GM23338 (cell line): ENCODE measurements around the gene SKOR1. TPM values are rescaled to one million over a fixed set of nuclear protein-coding genes. Genes with fewer than 3 reads are reported as not detected.

Experiments
- ATAC-seq: fragments of 200-7000 bp; cut with Tn5 transposase; 3 replicates; pipeline ENCODE4 v1.9.1; 2020
- DNase-seq: peaks from one replicate; pipeline ENCODE4 v3.0.0-alpha.2; 2015; ENCODE audit warnings: low spot score
- H2AFZ ChIP-seq: fragments of 200-600 bp; sonication (generic); 2 replicates; pipeline ENCODE4 v1.8.0; 2016; ENCODE audit warnings: antibody characterized with exemption, mild to moderate bottlenecking, moderate library complexity
- H3F3A ChIP-seq: fragments of 200-600 bp; sonication (generic); replicated peaks from 2 replicates; pipeline ENCODE4 v1.8.0; 2017; ENCODE audit warnings: antibody characterized with exemption, mixed run types, low read depth
- H3K27ac ChIP-seq: fragments of 200-600 bp; sonication (generic); 2 replicates; pipeline ENCODE4 v1.6.1; 2016; ENCODE audit warnings: low read depth
- H3K27me3 ChIP-seq: fragments of 200-600 bp; sonication (generic); 2 replicates; pipeline ENCODE4 v1.8.0; 2016; ENCODE audit warnings: mild to moderate bottlenecking, mixed run types, moderate library complexity; ENCODE audit not compliant: insufficient read depth
- H3K36me3 ChIP-seq: fragments of 200-600 bp; sonication (generic); 2 replicates; pipeline ENCODE4 v1.8.0; 2016; ENCODE audit warnings: mild to moderate bottlenecking; ENCODE audit not compliant: insufficient read depth
- H3K4me1 ChIP-seq: fragments of 200-600 bp; sonication (generic); 2 replicates; pipeline ENCODE4 v1.8.0; 2016; ENCODE audit warnings: mild to moderate bottlenecking, moderate library complexity; ENCODE audit not compliant: insufficient read depth
- H3K4me2 ChIP-seq: fragments of 200-600 bp; sonication (generic); 2 replicates; pipeline ENCODE4 v1.7.1; 2017; ENCODE audit warnings: mixed run types
- H3K4me3 ChIP-seq: fragments of 200-600 bp; sonication (generic); 2 replicates; pipeline ENCODE4 v1.6.1; 2016; ENCODE audit warnings: mixed run types
- H3K79me2 ChIP-seq: fragments of 200-600 bp; sonication (generic); replicated peaks from 2 replicates; pipeline ENCODE4 v1.8.0; 2017; ENCODE audit warnings: mild to moderate bottlenecking; ENCODE audit not compliant: insufficient read depth
- H3K9me2 ChIP-seq: fragments of 200-600 bp; sonication (generic); 2 replicates; pipeline ENCODE4 v1.8.0; 2017; ENCODE audit not compliant: insufficient read depth
- H4K20me1 ChIP-seq: fragments of 200-600 bp; sonication (generic); replicated peaks from 2 replicates; pipeline ENCODE4 v1.8.0; 2017; ENCODE audit warnings: mild to moderate bottlenecking; ENCODE audit not compliant: insufficient read depth
- H3K27ac Mint-ChIP-seq: 2 replicates; pipeline ENCODE4 v1.8.0; 2020; ENCODE audit warnings: inconsistent platforms, mild to moderate bottlenecking, moderate library complexity, mixed read lengths
- H3K27me3 Mint-ChIP-seq: 3 replicates; pipeline ENCODE4 v1.8.0; 2022; ENCODE audit warnings: low read depth, mild to moderate bottlenecking, moderate library complexity, mixed read lengths, inconsistent platforms; ENCODE audit not compliant: insufficient read depth, poor library complexity
- H3K36me3 Mint-ChIP-seq: 3 replicates; pipeline ENCODE4 v1.8.0; 2021; ENCODE audit warnings: low read depth, mild to moderate bottlenecking, inconsistent platforms, moderate library complexity, mixed read lengths
- H3K4me1 Mint-ChIP-seq: 3 replicates; pipeline ENCODE4 v1.8.0; 2020; ENCODE audit warnings: mild to moderate bottlenecking, inconsistent platforms, mixed read lengths
- H3K4me3 Mint-ChIP-seq: 3 replicates; pipeline ENCODE4 v1.8.0; 2021; ENCODE audit warnings: moderate library complexity, mild to moderate bottlenecking, inconsistent platforms, mixed read lengths
- H3K9me3 Mint-ChIP-seq: 3 replicates; pipeline ENCODE4 v1.8.0; 2020; ENCODE audit warnings: moderate library complexity, mild to moderate bottlenecking, inconsistent platforms, mixed read lengths
- CREB1 ChIP-seq: fragments of 250-450 bp; sonication (Bioruptor Pico); IDR thresholded peaks from 2 replicates; pipeline ENCODE4 v1.5.0; 2020; ENCODE audit warnings: low read depth, mild to moderate bottlenecking, moderate library complexity
- EZH2 ChIP-seq: fragments of 200-600 bp; sonication (generic); IDR thresholded peaks from one replicate; pipeline ENCODE4 v1.8.0; 2017; ENCODE audit warnings: antibody characterized with exemption, mild to moderate bottlenecking, low read depth; ENCODE audit not compliant: unreplicated experiment
- EZH2phosphoT487 ChIP-seq: fragments of 200-600 bp; sonication (generic); IDR thresholded peaks from one replicate; pipeline ENCODE4 v1.8.1; 2018; ENCODE audit warnings: antibody characterized with exemption; ENCODE audit not compliant: unreplicated experiment
- JUNB ChIP-seq: IDR thresholded peaks from one replicate; pipeline ENCODE4 v1.6.1; 2016; ENCODE audit warnings: antibody characterized with exemption; ENCODE audit not compliant: unreplicated experiment
- NANOG ChIP-seq: IDR thresholded peaks from 2 replicates; pipeline ENCODE4 v1.6.1; 2016; ENCODE audit warnings: antibody characterized with exemption, borderline replicate concordance
- POLR2AphosphoS5 ChIP-seq: IDR thresholded peaks from 2 replicates; pipeline ENCODE4 v1.6.1; 2016; ENCODE audit warnings: antibody characterized with exemption, low read depth
- STAT1 ChIP-seq: IDR thresholded peaks from one replicate; pipeline ENCODE4 v1.6.1; 2016; ENCODE audit warnings: antibody characterized with exemption; ENCODE audit not compliant: unreplicated experiment
- ZNF114 ChIP-seq: fragments of 250-450 bp; sonication (Bioruptor Pico); IDR thresholded peaks from 2 replicates; pipeline ENCODE4 v1.5.0; 2020; ENCODE audit warnings: mild to moderate bottlenecking, moderate library complexity
- ZNF331 ChIP-seq: fragments of 250-450 bp; sonication (Bioruptor Pico); IDR thresholded peaks from 2 replicates; pipeline ENCODE4 v1.5.0; 2020; ENCODE audit warnings: low read depth, mild to moderate bottlenecking, moderate library complexity
- ZNF462 ChIP-seq: fragments of 250-450 bp; sonication (Bioruptor Pico); IDR thresholded peaks from 2 replicates; pipeline ENCODE4 v1.5.0; 2020; ENCODE audit warnings: mild to moderate bottlenecking, moderate library complexity
- polyA plus RNA-seq: library from polyadenylated mRNA; unstranded; fragments of >200 nt; fragmentation: Nextera tagmentation; extraction: Ambion mirVana; gene quantifications from 2 replicates; pipeline ENCODE4 v1.2.1, GENCODE V29; 2016
- total RNA-seq: library from RNA; depleted of rRNA; stranded (reverse); fragments of >200 nt; shearing (Covaris generic); gene quantifications from 2 replicates; pipeline ENCODE4 v1.2.3, GENCODE V29; 2014
- TF ChIP-seq, protein P1 (sequence below): IDR thresholded peaks from 2 replicates; pipeline ENCODE4 v1.6.1; 2016; ENCODE audit warnings: antibody characterized with exemption
- TF ChIP-seq, protein P2 (sequence below): IDR thresholded peaks from one replicate; pipeline ENCODE4 v1.6.1; 2018; ENCODE audit warnings: antibody characterized with exemption; ENCODE audit not compliant: unreplicated experiment
- TF ChIP-seq, protein P3 (sequence below), 2 experiments: fragments of 200-600 bp in 1 of 2; sonication (generic) in 1 of 2; conservative IDR thresholded peaks; 2 replicates each; pipeline versions ENCODE4 v1.5.1 to v1.6.1; 2016 to 2017; ENCODE audit warnings: antibody characterized with exemption in 2 of 2, low read depth in 2 of 2, mild to moderate bottlenecking in 2 of 2, moderate library complexity in 1 of 2

SKOR1 gene
- total and polyA plus RNA-seq, 2 experiments from 2014 or later, result 0.17 TPM; not detected in 1

- Mint-ChIP-seq H3K4me3 (peak overlapping the region; percentile 67), H3K27me3 (peaks cover 94% of the 10 kb centered on the region), H3K9me3 (peaks cover 4% of the 10 kb centered on the region; the same call in 1 of the 3 replicates), H3K27ac (no peak overlapping the region), H3K4me1 (peaks cover 45% of the 10 kb centered on the region), H3K36me3 (no peaks in the 10 kb centered on the region)
- Histone ChIP-seq H3K4me1 (peaks cover 35% of the 10 kb centered on the region), H4K20me1 (peaks cover 8% of the 10 kb centered on the region; the same call in 1 of the 2 replicates), H3K4me3 (peak overlapping the region; percentile 71), H3K27me3 (peaks cover 98% of the 10 kb centered on the region), H3K79me2 (no peaks in the 10 kb centered on the region), H2AFZ (peak overlapping the region; percentile 88), H3K27ac (no peak overlapping the region), H3F3A (peaks cover 33% of the 10 kb centered on the region), H3K4me2 (peak overlapping the region; percentile 67), H3K9me2 (no peaks in the 10 kb centered on the region), H3K36me3 (no peaks in the 10 kb centered on the region)
- peak; percentile 1 for ATAC-seq
- peak; percentile 80 for DNase-seq
- TF ChIP-seq EZH2, result no peak
- TF ChIP-seq, protein P1, sequence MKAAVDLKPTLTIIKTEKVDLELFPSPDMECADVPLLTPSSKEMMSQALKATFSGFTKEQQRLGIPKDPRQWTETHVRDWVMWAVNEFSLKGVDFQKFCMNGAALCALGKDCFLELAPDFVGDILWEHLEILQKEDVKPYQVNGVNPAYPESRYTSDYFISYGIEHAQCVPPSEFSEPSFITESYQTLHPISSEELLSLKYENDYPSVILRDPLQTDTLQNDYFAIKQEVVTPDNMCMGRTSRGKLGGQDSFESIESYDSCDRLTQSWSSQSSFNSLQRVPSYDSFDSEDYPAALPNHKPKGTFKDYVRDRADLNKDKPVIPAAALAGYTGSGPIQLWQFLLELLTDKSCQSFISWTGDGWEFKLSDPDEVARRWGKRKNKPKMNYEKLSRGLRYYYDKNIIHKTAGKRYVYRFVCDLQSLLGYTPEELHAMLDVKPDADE, result no peak
- no peak for TF ChIP-seq ZNF114 (CRISPR knock-in tag)
- TF ChIP-seq, protein P2, sequence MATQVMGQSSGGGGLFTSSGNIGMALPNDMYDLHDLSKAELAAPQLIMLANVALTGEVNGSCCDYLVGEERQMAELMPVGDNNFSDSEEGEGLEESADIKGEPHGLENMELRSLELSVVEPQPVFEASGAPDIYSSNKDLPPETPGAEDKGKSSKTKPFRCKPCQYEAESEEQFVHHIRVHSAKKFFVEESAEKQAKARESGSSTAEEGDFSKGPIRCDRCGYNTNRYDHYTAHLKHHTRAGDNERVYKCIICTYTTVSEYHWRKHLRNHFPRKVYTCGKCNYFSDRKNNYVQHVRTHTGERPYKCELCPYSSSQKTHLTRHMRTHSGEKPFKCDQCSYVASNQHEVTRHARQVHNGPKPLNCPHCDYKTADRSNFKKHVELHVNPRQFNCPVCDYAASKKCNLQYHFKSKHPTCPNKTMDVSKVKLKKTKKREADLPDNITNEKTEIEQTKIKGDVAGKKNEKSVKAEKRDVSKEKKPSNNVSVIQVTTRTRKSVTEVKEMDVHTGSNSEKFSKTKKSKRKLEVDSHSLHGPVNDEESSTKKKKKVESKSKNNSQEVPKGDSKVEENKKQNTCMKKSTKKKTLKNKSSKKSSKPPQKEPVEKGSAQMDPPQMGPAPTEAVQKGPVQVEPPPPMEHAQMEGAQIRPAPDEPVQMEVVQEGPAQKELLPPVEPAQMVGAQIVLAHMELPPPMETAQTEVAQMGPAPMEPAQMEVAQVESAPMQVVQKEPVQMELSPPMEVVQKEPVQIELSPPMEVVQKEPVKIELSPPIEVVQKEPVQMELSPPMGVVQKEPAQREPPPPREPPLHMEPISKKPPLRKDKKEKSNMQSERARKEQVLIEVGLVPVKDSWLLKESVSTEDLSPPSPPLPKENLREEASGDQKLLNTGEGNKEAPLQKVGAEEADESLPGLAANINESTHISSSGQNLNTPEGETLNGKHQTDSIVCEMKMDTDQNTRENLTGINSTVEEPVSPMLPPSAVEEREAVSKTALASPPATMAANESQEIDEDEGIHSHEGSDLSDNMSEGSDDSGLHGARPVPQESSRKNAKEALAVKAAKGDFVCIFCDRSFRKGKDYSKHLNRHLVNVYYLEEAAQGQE, result no peak
- TF ChIP-seq ZNF462, result no peak
- no peak for TF ChIP-seq ZNF331 (CRISPR knock-in tag)
- TF ChIP-seq EZH2phosphoT487, result peak; percentile 55
- TF ChIP-seq, protein P3, sequence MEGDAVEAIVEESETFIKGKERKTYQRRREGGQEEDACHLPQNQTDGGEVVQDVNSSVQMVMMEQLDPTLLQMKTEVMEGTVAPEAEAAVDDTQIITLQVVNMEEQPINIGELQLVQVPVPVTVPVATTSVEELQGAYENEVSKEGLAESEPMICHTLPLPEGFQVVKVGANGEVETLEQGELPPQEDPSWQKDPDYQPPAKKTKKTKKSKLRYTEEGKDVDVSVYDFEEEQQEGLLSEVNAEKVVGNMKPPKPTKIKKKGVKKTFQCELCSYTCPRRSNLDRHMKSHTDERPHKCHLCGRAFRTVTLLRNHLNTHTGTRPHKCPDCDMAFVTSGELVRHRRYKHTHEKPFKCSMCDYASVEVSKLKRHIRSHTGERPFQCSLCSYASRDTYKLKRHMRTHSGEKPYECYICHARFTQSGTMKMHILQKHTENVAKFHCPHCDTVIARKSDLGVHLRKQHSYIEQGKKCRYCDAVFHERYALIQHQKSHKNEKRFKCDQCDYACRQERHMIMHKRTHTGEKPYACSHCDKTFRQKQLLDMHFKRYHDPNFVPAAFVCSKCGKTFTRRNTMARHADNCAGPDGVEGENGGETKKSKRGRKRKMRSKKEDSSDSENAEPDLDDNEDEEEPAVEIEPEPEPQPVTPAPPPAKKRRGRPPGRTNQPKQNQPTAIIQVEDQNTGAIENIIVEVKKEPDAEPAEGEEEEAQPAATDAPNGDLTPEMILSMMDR (conservative IDR thresholded peaks at IDR 0.05; ENCODE audit: low read depth in 2 of 2), result no peak
- no peak for TF ChIP-seq STAT1
- no peak for TF ChIP-seq JUNB
- no peak for TF ChIP-seq NANOG
- TF ChIP-seq CREB1 (CRISPR knock-in tag), result peak; percentile 84
- no peak for TF ChIP-seq POLR2AphosphoS5
Observed at GRCh38 chr15:67834581-67835296, 9.4 kb downstream of the SKOR1 start.
